Activated CD8-positive, alpha-beta memory T cell treated with anti-CD3 and anti-CD28 coated beads, Interleukin-2, amount 50 U/mL, for 4 hours (primary cell): ENCODE measurements around the gene MAPK14.
"Not testable (repeated sequence)": the region's sequence is repeated elsewhere in the genome, so short reads cannot be mapped to it uniquely, and the experiment has no call there.

Experiments
- DNase-seq: peaks from one replicate; pipeline ENCODE4 v3.0.0-alpha.2; 2020

The MAPK14 gene

DNA sequence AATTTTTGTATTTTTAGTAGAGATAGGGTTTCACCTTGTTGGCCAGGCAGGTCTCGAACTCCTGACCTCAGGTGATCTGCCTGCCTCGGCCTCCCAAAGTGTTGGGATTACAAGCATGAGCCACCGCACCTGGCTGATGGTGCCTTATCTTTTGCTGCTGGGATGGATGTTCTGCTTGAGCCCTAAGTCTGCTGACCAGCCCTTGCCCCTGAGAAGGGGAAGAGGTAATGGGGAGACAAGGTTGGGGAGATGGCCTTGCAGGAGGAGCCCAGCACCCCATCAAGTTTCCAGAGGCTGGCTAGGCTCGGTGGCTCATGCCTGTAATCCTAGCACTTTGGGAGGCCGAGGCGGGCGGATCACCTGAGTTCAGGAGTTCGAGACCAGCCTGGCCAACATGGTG lies 96.7 kb downstream of the MAPK14 start:
- DNase-seq, result not testable (repeated sequence)

DNA sequence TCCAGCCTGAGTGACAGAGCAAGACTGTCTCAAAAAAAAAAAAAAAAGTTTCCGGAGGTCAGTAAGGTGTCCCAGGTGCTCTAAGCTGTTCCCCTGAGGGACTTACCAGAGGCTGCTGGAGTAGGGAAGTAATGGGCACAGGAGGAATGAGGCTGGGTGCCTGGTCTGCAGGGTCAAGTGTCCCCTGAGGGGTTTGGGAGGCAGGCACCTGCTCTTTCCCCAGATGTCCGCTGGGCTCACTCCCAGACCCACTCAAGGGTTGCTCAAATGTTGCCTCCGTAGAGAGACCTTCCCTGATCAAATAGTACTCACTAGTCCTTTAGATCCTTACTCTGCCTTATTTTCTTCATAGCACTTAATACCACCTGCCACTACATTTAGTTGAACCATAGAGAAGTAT lies 97.3 kb downstream of the MAPK14 start:
- DNase-seq, result no peak

DNA sequence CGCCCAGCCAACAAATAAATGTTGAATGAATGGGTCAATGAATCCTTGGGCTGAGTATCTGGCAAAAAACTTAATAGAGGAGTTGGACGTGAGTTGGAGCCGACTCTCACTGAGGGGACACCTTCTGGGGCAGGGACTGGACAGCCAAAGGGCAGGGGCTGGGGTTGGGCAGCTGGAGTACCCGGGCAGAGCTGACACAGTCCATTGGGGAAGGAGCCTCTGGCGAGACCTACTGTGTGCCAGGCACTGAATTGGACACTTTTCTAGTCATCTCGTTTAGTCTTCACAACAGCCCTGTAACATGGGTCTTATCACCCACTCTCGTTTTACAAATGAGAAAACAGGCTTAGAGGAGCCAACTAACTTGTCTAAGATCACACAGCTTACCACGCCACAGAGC lies 98.0 kb downstream of the MAPK14 start:
- no peak for DNase-seq

DNA sequence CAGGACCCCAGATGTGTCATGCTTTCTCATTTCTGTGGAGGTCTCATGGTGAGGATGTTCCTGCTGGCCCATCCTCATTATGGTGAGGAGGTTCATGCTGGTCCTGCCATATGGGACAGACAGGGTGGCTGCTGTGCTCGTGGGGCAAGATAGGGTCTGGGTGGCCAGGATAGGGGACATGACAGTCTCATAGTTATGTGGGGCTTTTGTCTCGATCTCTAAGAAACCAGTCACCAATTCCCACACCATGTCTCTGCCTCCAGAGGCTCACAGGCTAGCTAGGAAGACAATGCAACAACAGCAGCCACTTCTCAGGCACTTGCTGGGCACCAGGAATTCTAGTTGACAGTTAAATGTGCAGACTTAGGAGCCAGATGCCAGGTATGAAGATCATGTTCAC lies 98.5 kb downstream of the MAPK14 start:
- no peak for DNase-seq

DNA sequence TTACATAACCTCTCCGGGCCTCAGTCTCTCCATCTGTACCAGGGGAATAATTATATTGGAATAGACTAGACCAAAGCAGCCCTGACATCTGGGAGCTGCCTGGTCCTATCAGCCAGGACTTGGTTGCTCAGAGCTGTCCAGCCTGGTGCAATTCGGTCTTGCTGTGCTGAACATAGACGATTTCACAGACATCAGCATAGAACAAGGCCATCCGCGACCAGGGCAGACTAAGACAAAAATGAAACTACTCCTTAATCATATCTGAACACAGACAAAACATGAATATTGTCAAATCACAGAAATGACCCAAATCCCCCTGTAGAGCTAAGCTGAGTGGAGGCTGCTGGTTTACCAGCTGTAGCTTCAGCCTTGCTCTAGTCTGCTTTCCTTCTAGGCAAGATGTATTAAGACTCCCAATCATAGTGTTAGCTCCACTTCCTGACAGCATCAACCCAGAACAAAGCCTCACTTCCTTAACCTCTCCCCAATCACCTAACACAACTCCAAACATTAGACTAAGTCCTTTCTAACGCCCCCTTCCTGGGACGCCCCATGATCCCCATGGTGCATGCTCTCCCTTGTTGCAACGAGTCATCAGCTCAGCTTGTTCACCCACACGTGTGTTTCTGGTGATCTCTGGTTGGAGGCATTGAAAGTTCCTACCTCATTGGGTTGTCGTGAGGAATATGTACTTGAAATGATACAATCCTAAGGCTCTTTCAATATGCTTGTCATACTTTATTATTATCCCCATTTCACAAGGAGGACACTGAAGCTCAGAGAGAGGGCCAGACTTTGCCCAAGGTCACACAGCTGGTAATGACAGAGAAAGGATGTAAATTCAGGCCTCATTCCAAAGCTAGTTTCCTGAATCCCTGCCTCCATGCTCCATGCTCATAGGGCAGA lies 99.2 kb downstream of the MAPK14 start:
- DNase-seq, result no peak

GRCh38 chr6:36127462-36128016 lies 99.9 kb downstream of the MAPK14 start:
- DNase-seq, result no peak

DNA sequence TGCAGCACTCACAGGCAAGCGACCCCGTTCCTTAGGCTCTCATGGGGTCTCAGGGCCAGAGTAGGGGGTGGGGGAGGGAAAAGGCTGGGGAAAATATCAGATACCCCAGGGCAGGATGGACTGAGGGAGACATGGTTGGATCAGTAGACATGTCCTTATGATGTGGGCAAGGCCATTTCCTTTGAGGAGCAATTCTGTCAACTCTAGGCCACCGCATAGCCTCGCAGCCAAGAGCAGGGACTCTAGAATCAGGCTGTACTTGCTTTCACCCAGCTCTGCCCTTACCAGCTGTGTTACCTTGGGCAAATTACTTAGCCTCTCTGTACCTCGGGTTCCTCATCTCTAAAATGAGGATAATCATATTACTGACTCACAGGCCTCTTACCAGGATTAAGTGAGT lies 100.5 kb downstream of the MAPK14 start:
- DNase-seq, result no peak

- no peak for DNase-seq
Measured at GRCh38 chr6:36128793-36129192, 101.2 kb downstream of the MAPK14 start.

DNA sequence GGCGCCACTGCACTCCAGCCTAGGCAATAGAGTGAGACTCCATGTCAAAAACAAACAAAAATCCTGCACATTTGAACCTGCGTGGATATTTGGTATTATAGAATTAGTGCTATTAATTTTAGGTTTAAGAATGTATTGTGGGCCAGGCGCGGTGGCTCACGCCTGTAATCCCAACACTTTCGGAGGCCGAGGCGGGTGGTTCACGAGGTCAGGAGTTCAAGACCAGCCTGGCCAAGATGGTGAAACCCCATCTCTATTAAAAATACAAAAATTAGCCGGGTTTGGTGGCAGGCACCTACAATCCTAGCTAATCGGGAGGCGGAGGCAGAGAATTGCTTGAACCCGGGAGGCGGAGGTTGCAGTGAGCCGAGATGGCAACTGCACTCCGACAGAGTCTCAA lies 101.7 kb downstream of the MAPK14 start:
- DNase-seq, result not testable (repeated sequence)

GRCh38 chr6:36129941-36130666 lies 102.5 kb downstream of the MAPK14 start, which contains the start of gene MAPK13:
Gene MAPK13, plus strand, starts transcription at chr6:36130513. Its CDS starts 70 bp downstream, at chr6:36130583.
- peak; percentile 37 for DNase-seq

- DNase-seq, result peak; percentile 62
Measured at GRCh38 chr6:36130667-36131510, 103.3 kb downstream of the MAPK14 start.

DNA sequence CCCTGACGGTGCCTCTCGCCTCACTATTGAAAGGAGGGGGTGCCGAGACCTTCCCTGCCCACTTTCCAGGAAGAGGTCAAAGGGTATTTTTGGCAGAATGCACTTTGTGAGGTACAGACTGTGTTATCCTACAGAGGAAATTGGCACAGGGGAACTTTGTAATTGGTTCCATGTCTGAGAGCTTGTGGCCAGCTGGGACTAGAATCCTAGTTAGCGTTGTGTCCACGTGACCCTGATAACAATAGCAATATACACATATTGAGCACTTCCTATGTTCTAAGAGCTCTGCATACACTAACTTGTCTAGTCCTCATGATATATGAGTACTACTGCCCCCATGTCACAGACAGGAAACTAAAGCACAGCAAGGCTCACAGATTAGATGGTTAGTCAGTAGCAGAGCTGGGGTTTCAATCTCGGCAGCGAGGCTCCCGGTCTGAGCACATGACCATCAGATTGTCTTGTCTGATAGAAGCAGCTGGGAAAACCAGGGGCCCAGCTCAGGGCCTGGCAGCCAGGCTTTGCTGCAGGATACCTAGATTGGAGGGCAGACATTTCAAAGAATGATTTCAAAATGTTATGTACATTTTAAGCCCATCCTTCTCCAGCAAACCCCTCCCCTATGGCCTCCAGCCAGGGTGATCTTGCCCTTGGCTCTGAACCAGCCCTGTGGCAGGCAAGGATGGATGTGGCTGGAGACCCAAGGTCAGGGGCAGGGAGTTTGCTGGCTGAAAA lies 104.1 kb downstream of the MAPK14 start:
- DNase-seq, result peak; percentile 39

GRCh38 chr6:36132246-36132895 lies 104.8 kb downstream of the MAPK14 start:
- no peak for DNase-seq

DNA sequence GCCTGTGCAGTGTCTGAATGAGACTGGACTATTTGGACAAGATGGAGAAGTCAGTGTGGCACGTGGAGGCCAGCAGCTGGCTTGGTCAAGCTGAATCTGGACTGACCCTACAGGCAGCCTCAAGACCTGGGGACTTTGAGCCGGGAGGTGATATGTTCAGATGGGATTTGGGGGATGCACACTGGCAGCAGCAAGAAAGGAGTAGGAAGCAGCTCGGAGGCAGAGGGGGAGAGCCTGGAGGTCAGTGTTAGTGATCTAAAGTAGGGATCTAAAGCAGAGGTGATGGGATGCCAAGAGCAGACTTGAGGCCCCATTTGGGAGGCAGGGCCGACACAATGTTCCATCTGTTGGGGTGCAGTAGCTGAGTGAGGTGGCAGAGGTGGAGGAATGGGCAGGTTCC lies 105.5 kb downstream of the MAPK14 start:
- no peak for DNase-seq

DNA sequence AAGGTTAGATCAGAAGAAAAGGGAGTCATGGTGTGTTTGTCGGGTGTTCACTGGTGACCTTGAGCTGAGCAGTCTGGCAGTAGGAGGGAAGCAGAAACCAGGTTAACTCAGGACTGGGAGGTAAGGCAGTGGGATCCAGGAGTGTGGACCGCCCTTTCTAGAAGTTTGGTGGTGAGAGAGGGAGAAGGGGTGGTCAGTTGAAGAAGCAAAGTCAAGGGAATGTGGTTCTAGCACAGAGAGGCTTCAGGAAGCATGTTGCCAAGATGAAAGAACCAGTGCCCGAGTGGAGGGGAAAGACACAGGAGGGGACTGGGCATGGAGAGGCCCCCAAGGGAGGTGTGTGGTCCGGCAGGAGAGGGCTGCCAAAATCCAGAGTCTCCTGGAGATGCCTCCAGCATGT lies 106.3 kb downstream of the MAPK14 start:
- DNase-seq, result no peak

- no peak for DNase-seq
Measured at GRCh38 chr6:36135053-36135731, 107.6 kb downstream of the MAPK14 start.

- DNase-seq, result no peak
Measured at GRCh38 chr6:36136034-36136433, 108.4 kb downstream of the MAPK14 start.

DNA sequence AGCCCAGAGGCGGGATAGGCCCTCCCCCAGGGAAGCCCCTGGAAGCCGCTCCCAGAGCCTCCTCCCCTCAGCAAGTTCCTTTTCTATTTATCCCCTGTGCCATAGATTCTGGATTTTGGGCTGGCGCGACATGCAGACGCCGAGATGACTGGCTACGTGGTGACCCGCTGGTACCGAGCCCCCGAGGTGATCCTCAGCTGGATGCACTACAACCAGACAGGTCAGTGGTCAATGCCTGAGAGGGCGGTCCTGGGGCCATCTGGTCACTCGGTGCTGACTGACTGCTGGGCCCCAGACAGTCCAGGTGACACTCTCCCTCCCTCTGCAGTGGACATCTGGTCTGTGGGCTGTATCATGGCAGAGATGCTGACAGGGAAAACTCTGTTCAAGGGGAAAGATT lies 108.9 kb downstream of the MAPK14 start:
- no peak for DNase-seq

DNA sequence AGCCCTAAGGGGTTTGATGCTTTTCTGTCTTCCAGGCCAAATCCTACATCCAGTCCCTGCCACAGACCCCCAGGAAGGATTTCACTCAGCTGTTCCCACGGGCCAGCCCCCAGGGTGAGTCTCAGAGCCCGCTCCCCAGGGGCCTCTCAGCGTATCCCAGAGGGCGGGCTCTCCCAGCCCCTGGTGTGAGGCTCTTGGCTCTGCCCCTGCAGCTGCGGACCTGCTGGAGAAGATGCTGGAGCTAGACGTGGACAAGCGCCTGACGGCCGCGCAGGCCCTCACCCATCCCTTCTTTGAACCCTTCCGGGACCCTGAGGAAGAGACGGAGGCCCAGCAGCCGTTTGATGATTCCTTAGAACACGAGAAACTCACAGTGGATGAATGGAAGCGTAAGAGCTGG lies 111.1 kb downstream of the MAPK14 start:
- no peak for DNase-seq

DNA sequence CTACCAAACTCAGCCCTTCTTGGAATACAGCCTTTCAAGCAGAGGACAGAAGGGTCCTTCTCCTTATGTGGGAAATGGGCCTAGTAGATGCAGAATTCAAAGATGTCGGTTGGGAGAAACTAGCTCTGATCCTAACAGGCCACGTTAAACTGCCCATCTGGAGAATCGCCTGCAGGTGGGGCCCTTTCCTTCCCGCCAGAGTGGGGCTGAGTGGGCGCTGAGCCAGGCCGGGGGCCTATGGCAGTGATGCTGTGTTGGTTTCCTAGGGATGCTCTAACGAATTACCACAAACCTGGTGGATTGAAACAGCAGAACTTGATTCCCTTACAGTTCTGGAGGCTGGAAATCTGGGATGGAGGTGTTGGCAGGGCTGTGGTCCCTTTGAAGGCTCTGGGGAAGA lies 111.8 kb downstream of the MAPK14 start:
- DNase-seq, result no peak
